Activated CD4-positive, CD25-positive, alpha-beta regulatory T cell (primary cell): ENCODE measurements around the gene LY6G6D.
A peak's percentile ranks its signal among the peaks of the same experiment; 100 is the strongest.
"Not testable (repeated sequence)": the region's sequence is repeated elsewhere in the genome, so short reads cannot be mapped to it uniquely, and the experiment has no call there.

Experiments used
- DNase-seq, 4 experiments: peaks; one replicate each; lab custom pipeline; 2025; lab: John Stamatoyannopoulos, UW

Gene LY6G6D

DNA sequence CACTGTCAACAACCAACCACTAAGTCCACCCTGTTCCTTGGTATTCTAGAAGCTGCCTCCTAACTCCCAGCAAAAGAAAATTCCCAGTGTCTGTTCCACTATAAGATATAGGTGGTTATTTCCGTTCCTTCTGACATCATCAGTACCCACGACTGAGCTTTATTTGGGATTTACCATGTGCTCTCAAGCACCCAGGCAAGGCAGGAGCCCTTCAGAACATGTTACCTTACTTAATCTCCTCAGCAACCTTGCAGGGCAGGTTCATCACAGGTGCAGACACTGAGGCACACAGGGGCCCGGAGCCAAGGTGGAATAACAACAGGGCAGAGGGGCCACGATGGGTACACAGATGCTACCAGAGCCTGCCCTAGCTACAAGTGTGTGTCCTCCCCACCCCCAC, 22.8 kb upstream of the LY6G6D start:
- DNase-seq: no peak

DNA sequence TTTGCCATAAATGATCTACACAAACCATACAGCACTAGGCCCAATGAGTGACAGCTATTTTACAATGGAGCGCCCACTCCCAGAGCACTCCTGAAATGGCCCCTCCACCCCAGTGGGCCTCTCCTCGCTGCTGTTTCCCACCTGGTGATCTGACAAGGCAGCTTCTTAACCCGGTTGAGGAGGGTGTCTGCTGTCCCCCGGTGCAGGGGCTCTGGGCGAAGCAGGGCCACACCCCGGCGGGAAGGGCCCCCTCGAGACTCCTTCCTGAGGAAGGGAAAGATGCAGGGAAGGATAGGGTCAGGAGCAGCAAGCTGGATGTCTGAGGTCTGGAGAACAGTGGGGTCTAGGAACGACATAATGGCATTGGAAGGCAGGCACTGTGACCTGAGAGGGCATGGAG, 22.3 kb upstream of the LY6G6D start:
- DNase-seq: no peak

DNA sequence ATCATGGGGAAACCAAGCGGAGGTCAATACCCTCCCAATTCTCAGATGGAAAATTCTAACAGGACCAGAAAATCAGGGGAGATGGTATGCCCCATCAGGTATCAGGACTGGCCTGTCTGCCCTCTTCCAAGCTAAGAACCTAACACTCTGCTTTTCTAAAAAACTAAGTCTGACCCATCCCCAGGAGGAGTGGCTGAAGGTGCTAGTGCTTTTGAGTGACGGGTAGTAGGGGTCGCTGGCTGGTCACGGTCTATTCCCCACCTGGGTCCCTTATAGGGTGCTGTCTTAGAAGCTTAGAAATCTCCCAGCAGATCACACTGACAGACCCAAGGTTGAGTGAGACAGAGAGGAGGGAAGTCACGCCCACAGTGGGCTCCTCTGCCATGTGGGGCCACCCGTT, 21.6 kb upstream of the LY6G6D start:
- no peak for DNase-seq

DNA sequence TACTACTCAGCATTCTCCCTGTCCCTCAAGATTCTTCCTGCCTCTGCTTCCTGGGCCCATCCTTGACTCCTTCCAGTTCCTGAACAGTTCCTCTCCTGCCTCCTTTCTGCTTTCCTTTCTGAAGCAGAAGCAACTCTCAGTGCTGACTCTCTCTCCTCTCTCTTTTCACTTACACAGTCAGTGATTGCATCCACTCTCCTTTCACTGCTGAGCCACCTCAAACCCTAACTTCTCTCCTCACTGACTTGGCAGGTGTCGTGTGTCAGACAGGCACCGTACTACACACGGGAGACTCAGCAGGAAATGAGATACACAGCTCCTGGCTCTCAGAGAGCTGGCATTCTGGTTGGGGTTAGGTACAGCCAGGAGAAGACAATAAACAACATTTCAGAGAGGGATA, 17.6 kb upstream of the LY6G6D start:
- no peak for DNase-seq

DNA sequence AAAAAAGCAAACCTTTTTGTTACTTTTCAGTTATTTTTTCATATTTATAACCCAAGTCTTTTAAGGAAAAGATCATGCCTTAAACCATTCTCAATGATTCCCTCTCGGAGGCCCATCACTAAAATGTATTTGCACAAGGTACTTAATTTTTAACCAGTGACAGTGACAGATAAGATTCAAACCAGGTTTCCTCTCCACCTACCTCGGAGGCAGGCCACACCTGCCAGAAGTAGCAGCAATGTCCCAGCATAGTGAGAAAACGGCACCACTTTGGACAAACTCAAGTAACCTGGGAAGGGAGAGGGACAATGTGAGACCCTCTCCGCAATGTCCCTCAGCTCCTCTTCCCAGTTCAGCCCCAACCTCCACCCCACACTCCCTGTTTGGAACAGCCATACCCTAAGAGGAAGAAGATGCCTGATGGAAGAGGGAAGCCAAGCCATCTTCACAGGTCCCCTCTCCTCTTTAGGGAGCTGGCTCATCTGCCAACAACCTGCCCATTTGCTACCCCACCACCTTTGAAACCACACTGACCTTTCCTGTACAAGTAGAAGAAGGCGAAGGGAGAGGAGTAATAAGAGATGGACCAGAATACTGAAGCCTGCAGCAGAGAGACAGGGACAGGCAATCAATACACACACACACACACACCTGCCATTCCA, 14.3 kb upstream of the LY6G6D start:
- no peak for DNase-seq

DNA sequence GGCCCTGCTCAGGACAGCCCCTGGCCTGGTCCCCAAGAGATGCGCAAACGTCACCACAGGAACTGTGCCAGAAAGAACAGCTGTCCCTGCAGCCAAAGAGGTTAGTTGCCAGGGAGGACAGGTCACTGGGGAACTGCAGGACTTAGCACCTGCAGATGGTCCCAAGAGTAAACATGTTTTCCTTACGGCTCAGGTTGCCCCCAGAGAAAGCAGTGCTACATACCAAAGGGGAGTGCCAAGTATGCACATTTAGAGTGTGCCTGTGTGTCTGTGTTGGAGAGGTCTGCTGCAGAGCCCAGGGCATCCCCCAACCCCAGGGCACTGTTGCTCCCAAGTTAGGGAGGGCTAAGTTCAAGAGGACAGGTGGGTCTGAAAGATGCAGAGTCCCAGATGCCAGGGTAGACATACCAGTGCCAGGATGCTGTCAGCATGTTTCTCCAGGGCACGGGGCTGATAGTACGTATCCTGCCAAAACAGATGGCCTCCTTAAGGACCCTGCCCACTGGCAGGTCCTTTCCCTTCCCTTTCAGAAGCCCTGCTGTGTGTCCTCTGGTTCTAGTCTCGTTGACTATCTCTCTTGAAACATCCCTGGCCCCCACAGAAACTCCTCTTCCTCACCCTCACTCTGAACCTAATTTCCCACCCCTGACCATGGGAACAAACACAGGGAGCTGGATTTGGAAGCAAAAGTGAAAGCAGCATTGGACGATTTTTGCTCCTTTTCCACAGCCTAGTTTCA, 13.3 kb upstream of the LY6G6D start:
- DNase-seq: no peak

DNA sequence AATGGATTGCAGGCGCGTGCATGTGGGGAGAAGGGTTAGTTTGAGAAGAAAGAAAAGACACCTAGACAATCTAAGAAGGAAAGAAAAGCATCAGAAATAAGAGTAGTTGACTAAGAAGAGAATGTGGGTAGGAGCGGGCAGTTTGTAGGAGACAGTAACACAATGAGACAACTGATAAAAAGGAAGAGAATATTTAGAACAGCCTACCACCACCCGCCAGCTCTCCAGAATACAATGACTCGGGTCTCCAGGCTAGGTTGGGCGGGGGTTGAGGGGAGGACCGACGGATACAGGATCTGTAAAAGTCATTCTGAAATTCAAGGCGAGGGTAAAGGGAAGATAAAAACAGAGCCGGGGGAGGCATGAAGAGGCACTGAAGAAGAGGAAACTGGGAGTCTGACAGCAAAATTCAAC, 12.7 kb upstream of the LY6G6D start:
- no peak for DNase-seq

DNA sequence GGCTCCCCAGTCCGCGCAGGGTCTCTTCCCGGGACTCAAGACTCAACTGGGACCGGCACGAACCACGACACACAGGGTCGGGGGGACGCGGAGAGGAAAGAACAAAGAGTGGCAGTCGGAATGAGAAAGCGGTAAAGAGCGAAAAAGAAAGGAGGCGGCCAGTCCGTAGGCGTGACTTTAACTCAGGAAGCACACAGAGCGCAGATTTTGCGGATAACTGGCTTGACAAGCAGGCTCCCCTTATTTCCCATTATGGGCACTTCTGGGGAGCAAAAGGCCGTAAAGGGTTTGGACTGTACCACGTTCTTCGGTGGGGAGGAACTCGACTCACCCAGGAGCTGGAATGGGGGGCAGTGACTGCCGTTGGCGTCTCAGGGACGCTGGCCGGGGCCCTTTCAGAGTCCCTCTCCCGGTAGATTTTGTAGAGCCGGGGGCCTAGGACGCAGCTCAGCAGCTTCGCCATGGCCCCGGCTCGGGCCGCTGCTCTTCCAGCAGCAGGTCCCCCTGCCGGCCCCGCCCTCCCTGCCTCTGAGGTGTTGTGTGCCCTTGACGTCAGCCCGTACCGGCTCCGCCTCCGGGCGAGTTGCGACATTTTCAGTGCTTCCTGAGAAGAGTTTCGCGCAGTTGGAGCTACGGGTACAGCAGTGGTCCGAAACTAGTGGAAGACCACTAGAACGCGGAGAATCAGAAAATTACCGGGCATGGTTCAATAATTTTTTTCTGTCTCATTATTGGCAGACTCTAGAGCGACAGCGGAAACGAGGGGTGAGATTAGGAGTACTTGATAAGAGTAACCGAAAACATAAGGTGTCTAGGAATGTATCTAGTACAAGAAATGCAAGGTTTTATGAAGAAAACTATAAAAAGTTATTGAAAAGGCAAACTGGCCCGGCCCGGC, 12.1 kb upstream of the LY6G6D start, which contains the start of gene ABHD16A:
ABHD16A (minus strand) TSS at position 506 of the 898 bp plus-strand sequence; CDS start at position 463, 43 bp downstream.
- peak; percentile 90 to 96 (median 94) for DNase-seq

DNA sequence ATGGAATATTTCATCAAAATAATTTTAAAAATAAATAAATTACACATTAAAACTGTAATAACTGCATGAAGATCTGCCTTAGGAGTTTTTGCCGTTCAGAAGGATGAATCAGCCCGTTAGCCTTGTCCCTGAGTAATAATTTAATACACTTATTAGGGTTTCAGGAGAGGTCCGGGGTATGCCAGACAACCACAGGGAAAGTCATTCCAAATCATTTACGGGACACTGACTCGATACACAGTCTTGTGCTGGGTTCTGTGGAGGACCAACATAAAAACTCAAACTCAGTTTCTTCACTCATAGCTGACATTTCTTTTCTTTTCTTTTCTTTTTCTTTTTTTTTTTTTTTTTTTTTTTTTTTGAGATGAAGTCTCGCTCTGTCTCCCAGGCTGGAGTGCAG, 9.2 kb upstream of the LY6G6D start:
- DNase-seq: no peak

DNA sequence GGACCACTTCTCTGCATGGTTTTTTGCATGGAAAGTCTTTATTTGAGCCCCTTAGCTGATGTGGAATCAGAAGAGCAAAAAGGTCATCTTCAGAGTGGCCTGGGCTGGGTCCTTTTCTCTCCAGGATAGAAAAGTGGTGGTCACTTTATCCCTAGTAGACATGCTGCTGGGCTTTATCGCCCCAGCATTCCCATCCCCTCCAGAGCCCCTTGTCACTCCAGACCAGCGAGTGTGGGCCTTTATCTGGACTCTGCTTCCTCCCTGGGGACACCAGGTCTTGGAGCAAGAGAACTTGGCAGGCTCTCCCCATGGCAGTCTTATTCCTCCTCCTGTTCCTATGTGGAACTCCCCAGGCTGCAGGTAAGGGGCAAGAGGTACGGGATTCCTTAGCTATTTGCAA, 8.5 kb upstream of the LY6G6D start, which contains the start of gene LY6G6F:
LY6G6F (plus strand) TSS at position 268 of the 400 bp plus-strand sequence; CDS start at position 309, 41 bp downstream.
- DNase-seq: no peak

DNA sequence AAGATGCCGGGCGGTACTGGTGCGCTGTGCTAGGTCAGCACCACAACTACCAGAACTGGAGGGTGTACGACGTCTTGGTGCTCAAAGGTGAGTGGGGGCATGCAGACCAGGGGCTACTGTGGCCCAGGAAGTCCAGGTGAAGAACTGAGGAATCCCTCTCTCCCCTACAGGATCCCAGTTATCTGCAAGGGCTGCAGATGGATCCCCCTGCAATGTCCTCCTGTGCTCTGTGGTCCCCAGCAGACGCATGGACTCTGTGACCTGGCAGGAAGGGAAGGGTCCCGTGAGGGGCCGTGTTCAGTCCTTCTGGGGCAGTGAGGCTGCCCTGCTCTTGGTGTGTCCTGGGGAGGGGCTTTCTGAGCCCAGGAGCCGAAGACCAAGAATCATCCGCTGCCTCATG, 7.4 kb upstream of the LY6G6D start:
- no peak for DNase-seq

DNA sequence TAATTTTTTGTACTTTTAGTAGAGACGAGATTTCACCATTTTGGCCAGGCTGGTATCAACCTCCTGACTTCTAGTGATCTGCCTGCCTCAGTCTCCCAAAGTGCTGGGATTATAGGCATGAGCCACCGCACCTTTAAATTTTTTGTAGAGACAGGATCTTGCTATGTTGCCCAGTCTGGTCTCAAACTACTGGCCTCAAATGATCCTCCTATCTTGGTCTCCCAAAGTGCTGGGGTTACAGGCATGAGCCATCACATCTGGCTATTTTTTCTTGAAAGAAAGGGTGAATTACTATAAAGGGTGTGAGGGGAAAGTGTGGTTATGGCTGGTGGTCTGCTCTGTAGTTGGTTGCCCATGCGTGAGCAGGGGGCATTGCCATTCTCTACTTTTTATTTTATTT, 6.9 kb upstream of the LY6G6D start:
- DNase-seq: no peak

DNA sequence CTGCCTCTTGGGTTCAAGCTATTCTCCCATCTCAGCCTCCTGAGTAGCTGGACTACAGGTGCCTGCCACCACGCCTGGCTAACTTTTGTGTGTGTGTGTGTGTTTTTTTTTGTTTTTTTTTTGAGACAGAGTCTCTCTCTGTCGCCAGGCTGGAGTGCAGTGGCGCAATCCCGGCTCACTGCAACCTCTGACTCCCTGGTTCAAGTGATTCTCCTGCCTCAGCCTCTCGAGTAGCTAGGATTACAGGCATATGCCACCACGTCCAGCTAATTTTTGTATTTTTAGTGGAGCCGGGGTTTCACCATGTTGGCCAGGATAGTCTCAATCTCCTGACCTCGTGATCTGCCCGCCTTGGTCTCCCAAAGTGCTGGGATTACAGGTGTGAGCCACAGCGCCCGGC, 6.0 kb upstream of the LY6G6D start:
- not testable (repeated sequence) for DNase-seq

DNA sequence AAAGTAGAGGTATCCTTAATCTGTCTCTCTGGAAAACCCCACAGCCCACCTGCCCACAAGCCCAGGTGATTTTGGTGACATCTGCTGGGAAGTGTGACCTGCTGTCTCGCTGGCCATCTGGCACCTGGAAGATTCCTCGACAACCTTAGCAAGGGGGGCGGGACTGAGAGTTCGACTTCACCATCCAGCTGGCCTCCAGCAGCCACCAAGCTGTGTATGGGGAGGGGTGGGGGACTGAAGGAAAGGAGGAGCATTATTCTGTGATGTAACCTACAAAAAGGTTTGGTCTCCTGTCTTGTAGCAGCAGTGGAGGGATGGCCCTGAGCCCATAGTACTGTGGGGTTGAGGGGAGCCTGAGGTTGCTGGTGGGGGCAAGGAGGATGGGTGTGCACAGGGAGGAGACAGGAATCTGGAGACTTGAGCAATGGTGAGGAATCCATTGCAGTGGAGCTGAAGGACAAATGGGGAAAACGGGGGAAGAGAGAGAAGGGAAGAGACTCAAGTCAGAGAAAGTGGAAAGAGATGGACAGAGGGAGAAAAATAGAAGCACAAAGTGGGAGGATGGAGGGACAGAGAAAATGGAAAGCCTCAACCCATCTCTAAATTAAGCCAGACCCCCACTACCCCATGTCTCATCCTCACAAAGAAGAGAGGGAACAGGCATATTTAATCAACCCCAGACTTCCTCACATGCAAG, 4.5 kb upstream of the LY6G6D start:
- no peak for DNase-seq

DNA sequence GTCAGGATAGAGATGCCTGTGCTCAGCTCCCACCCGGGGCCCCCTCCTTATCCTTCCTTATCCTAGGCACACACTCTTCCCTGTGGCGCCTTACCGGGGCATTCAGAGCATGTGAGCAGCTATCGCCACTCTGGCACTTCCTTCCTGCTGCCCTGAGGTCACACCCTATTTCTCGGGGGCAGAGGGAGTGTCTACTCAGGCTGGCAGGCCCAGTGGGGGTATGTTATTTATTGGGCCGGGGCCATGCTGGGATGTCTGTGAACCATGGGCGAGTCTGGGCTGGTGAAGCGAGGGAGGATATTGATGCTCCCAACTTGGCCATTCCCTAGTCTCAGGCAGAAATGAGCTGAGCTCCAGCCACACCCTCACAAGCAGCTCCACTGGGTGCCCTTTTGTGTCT, 3.9 kb upstream of the LY6G6D start:
- DNase-seq: no peak

DNA sequence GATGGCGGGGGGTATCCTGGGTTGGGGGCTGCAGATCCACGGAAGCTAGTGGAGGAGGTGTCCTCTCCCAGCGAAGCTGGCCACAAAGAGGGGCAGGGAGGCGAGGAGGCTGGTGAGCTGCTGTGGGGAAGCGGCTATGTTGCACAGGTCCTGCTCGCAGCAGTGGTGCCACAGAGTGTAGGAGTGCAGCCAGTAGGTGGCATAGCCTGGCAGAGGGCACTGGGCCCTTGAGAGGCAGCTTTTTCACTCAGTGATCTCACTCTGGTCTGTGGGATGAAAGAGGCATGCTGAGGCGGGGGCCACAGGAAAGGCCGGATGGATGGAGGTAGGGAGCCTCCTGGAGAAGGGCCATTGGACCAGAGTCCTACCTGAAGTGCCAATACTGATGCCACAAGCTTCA, 2.9 kb upstream of the LY6G6D start:
- no peak for DNase-seq

DNA sequence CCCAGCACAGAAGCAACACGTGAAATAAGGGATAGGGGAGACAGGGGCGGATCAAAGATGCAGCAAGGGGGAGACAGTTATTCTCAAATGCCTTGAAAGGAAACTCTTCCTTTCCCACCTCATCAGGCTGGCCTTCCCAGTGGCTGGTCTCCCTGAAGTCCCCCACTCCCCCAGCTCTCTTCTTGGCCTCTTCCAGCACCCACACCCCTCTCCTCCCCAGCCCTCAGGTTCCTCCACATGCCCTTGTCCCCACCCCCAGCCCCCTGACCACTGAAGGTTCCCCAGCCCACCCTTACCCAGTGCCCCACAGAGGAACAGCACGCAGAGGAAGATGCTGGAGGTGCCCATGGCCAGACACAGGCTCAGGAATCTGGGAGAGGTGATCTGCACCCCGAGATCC, 1.7 kb upstream of the LY6G6D start:
- DNase-seq: no peak

DNA sequence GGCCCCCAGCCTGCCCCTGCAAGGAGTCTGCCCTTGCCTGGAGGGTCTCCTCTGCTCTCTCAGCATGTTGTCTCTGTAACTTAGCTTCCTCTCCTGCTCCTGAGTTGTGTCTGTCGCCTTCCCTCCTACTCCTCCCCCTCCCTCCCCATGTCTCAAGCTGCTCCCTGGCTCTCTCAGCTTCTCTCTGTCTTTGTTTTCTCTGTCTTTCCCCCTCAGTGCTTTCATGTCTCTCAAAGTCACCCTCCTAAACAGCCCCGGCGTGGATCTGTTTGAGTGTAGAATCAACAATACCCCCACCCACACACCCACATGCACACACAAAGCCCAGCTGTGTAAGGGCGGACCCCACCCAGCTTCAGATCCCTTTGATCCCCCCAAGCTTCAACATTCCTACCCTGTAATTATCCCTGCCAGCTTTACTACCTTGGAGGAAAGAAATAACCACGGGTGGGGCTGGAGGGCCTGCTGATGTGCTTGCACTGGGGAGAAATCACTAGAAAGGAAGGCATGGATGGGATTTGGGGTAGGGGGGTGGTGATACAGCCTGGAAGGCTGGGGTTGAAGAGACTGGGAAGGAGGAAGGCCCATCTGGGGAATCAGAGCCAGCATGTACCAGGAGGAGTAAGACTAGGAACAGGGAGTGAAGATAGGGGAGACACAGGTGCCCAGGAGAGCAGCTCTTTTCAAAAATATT, 1.0 kb upstream of the LY6G6D start:
- no peak for DNase-seq

DNA sequence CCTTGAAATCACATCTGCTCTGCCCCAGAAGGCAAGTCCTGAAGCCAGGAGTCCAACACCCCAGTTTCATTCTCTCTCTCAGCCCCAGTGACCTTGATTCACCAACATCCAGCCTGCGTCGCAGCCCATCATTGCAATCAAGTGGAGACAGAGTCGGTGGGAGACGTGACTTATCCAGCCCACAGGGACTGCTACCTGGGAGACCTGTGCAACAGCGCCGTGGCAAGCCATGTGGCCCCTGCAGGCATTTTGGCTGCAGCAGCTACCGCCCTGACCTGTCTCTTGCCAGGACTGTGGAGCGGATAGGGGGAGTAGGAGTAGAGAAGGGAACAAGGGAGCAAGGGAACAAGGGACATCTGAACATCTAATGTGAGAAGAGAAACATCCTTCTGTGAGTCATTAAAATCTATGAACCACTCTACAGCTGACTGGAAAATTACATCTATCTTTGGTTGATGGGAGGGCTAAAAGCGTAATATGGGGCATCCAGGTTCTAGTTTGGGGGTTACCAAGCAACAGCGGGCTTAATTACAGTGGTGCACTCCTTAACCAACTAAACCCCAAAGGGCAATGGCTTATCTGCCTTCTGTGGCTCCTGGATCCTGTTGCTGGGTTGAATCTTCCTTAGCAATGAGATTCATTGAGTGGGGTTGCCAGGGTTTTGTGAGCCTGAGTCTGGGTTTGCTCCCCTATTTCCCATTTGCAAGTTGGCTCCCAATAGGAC, 2.5 kb downstream of the LY6G6D start:
- DNase-seq: no peak

DNA sequence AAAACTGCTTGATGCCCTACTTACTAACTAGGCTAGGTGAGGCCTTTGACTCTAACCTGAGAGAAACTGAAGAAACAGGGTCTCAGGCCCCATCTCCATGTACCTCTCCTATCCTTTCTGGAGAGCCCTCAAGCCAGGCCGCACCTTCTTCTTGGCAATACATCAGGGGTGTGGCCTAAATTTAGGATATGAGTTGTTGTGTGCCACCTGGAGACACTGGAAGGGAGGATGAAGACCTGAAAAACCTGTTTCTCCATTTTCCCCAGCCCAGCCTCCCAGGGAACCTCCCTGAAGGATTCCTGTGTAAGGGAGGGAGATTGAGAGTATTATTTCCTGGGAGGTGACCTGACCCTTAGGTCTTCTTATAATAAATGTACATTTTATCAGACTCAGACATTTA, 3.1 kb downstream of the LY6G6D start:
- DNase-seq: no peak

DNA sequence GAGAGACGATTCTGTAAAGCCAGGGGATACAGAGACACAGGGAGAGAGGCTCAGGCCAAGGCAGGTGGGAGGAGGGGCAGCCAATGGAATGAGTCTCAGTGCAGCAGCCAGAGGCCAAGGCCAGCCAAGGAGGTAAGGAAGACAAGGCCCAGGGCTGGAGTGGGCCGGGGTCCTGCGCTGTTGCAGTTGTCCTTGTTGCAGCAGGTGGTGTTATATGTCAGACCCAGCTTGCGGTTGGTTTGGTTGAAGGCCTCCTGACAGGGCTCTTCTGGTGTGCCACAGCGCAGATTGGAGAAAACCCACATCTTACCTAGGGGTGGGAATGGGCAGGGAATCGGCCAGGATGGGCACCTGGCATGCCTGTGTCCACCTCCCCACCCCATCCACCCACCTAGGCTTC, 3.9 kb downstream of the LY6G6D start:
- DNase-seq: no peak
